B cell (primary cell): Measurements from ENCODE around the gene SRGAP1. TPM values are rescaled to one million over a fixed set of nuclear protein-coding genes. Genes with fewer than 3 reads are reported as not detected.
"Not testable (repeated sequence)": the region's sequence is repeated elsewhere in the genome, so short reads cannot be mapped to it uniquely, and the experiment has no call there.

Source experiments
- ATAC-seq: fragments of 200-7000 bp; cut with Tn5 transposase; one replicate; pipeline ENCODE4 v1.10.0; 2021; ENCODE audit warnings: low read depth, mild to moderate bottlenecking, moderate number of reproducible peaks, moderate library complexity
- CTCF ChIA-PET: fragments of 350-600 bp; sonication (Branson Sonifier 250); formaldehyde crosslinking; loops from one replicate; lab custom pipeline; 2021; ENCODE audit warnings: antibody characterized with exemption, inconsistent platforms; lab: Charles Lee
- POLR2A ChIA-PET: fragments of 350-600 bp; sonication (Branson Sonifier 250); formaldehyde crosslinking; loops from one replicate; lab custom pipeline; 2021; ENCODE audit warnings: antibody characterized with exemption; lab: Charles Lee
- DNase-seq: peaks from one replicate; pipeline ENCODE4 v3.0.0; 2013
- H2AFZ ChIP-seq: 2 replicates; pipeline ENCODE4 v1.6.1; 2012; ENCODE audit warnings: mild to moderate bottlenecking, low read depth, low read length; ENCODE audit not compliant: insufficient read depth, poor library complexity, severe bottlenecking
- H3K27ac ChIP-seq, 2 donors: 1 replicate in 1 of 2; 2 replicates in 1 of 2; pipeline ENCODE4 v1.5.1; 2012 to 2013; ENCODE audit warnings: low read length in 2 of 2, mild to moderate bottlenecking in 2 of 2, moderate library complexity in 1 of 2
- H3K27me3 ChIP-seq, 4 experiments: fragments of 200-600 bp in 1 of 4; sonication (generic) in 1 of 4; replicated peaks in 1 of 4; 1 replicate in 2 of 4; 2 replicates in 2 of 4; pipeline versions ENCODE4 v1.6.1 to v1.7.0; 2013 to 2016; ENCODE audit warnings: low read length in 3 of 4, mild to moderate bottlenecking in 2 of 4, mixed read lengths in 1 of 4, moderate library complexity in 1 of 4; ENCODE audit not compliant: insufficient read depth in 4 of 4, control insufficient read depth in 3 of 4; ENCODE audit errors: control extremely low read depth in 1 of 4
- H3K36me3 ChIP-seq, 2 experiments: replicated peaks in 1 of 2; 1 replicate in 1 of 2; 2 replicates in 1 of 2; pipeline versions ENCODE4 v1.6.1 to v1.7.1; 2013; ENCODE audit warnings: low read length in 1 of 2; ENCODE audit not compliant: insufficient read depth in 2 of 2, control insufficient read depth in 1 of 2; ENCODE audit errors: control extremely low read depth in 1 of 2, extremely low read depth in 1 of 2
- H3K4me1 ChIP-seq, 2 donors: fragments of 200-600 bp in 1 of 2; sonication (generic) in 1 of 2; 1 replicate in 1 of 2; 2 replicates in 1 of 2; pipeline versions ENCODE4 v1.5.1 to v1.6.1; 2013 to 2017; ENCODE audit warnings: low read length in 2 of 2; ENCODE audit not compliant: control insufficient read depth in 2 of 2, insufficient read depth in 2 of 2
- H3K4me2 ChIP-seq: replicated peaks from 2 replicates; pipeline ENCODE3; 2012; ENCODE audit warnings: mild to moderate bottlenecking, low read depth, low read length; ENCODE audit not compliant: poor library complexity, severe bottlenecking
- H3K4me3 ChIP-seq, 5 experiments: fragments of 200-600 bp in 1 of 5; sonication (generic) in 1 of 5; 1 replicate in 3 of 5; 2 replicates in 2 of 5; pipeline versions ENCODE4 v1.5.1 to v1.7.0; 2011 to 2016; ENCODE audit warnings: low read length in 4 of 5, mild to moderate bottlenecking in 4 of 5, low read depth in 2 of 5, control low read depth in 1 of 5, moderate library complexity in 1 of 5; ENCODE audit not compliant: insufficient read depth in 1 of 5; ENCODE audit errors: control extremely low read depth in 1 of 5, extremely low read depth in 1 of 5
- H3K79me2 ChIP-seq: fragments of 200-600 bp; sonication (generic); one replicate; pipeline ENCODE4 v1.6.0; 2016; ENCODE audit warnings: low read length; ENCODE audit not compliant: control insufficient read depth, insufficient read depth
- H3K9ac ChIP-seq: fragments of 200-600 bp; sonication (generic); 2 replicates; pipeline ENCODE4 v1.6.1; 2017; ENCODE audit warnings: mild to moderate bottlenecking, low read length, moderate library complexity
- H3K9me3 ChIP-seq, 3 donors: one replicate each; pipeline versions ENCODE4 v1.6.1 to v1.7.1; 2013; ENCODE audit warnings: low read length in 2 of 3; ENCODE audit not compliant: control insufficient read depth in 2 of 3, insufficient read depth in 1 of 3; ENCODE audit errors: control extremely low read depth in 1 of 3
- H4K20me1 ChIP-seq: 2 replicates; pipeline ENCODE4 v1.6.0; 2012; ENCODE audit warnings: mild to moderate bottlenecking, low read length; ENCODE audit not compliant: insufficient read depth, control insufficient read depth, poor library complexity, severe bottlenecking
- H3K27ac Mint-ChIP-seq: one replicate; pipeline ENCODE4 v1.8.0; 2021; ENCODE audit warnings: mixed read lengths
- H3K27me3 Mint-ChIP-seq: one replicate; pipeline ENCODE4 v1.8.0; 2021; ENCODE audit warnings: mixed read lengths
- H3K4me1 Mint-ChIP-seq: one replicate; pipeline ENCODE4 v1.8.0; 2021; ENCODE audit warnings: mixed read lengths
- H3K4me3 Mint-ChIP-seq: one replicate; pipeline ENCODE4 v1.8.0; 2021; ENCODE audit warnings: mixed read lengths
- H3K9me3 Mint-ChIP-seq: one replicate; pipeline ENCODE4 v1.8.0; 2022; ENCODE audit warnings: mixed read lengths; ENCODE audit not compliant: insufficient read depth
- CTCF ChIP-seq: fragments of 200-600 bp; IDR thresholded peaks from one replicate; pipeline ENCODE4 v1.8.0; 2022; ENCODE audit warnings: antibody characterized with exemption, mild to moderate bottlenecking
- EZH2 ChIP-seq: IDR thresholded peaks from 2 replicates; pipeline ENCODE4 v1.6.1; 2012; ENCODE audit warnings: borderline replicate concordance, low read depth, mild to moderate bottlenecking, moderate library complexity, low read length; ENCODE audit not compliant: insufficient read depth, poor library complexity, severe bottlenecking
- WGBS: methylation state at CpG from one replicate; pipeline ENCODE4 v1.1.5; 2013; ENCODE audit warnings: missing lambda C conversion rate; ENCODE audit not compliant: insufficient coverage; 5-methylcytosine and 5-hydroxymethylcytosine counted together
- intact Hi-C: fragments of 100-400 bp; cut with micrococcal nuclease; formaldehyde crosslinking; loops from one replicate; pipeline ENCODE4 v1.10.0; 2022
- polyA plus RNA-seq: library from polyadenylated mRNA; depleted of rRNA; stranded (reverse); fragments of >200 nt; gene quantifications from 2 replicates; pipeline ENCODE4 v1.2.3, GENCODE V29; 2012
- total RNA-seq, 2 donors: library from RNA; stranded (reverse); fragments of 120-200 nt in 1 of 2; gene quantifications; 1 replicate in 1 of 2; 2 replicates in 1 of 2; pipeline versions ENCODE4 v1.2.3 to v1.2.4, GENCODE V29; 2013 to 2022

The SRGAP1 gene
- total and polyA plus RNA-seq, 2 donors (not counting 1 experiment from before 2014, with no cell fraction given) = under 0.01 to 0.22 TPM

GRCh38 chr12:63876980-63877379, 32.5 kb downstream of the SRGAP1 start:
- CTCF ChIA-PET = no interaction called here
- POLR2A ChIA-PET = no interaction called here
- H3K4me3 ChIP-seq = no peak overlapping the region
- H3K27me3 ChIP-seq = no peaks in the 10 kb centered on the region
- whole genome bisulfite sequencing = 92% methylated on average over 3 of the region's 4 CpGs
- no peaks in the 10 kb centered on the region for H3K4me1 ChIP-seq
- no peak overlapping the region for H3K9ac ChIP-seq
- Mint-ChIP-seq H3K4me3 (no peak overlapping the region), H3K9me3 (no peaks in the 10 kb centered on the region), H3K4me1 (no peaks in the 10 kb centered on the region), H3K27me3 (peaks cover 4% of the 10 kb centered on the region), H3K27ac (no peak overlapping the region)
- no peak overlapping the region for H3K27ac ChIP-seq
- intact Hi-C loops = no loop called here
- TF ChIP-seq CTCF (no peak), EZH2 (no peak)
- no peak overlapping the region for H3K4me2 ChIP-seq
- ATAC-seq (no peak), DNase-seq (no peak)
- H3K79me2 ChIP-seq = no peaks in the 10 kb centered on the region
- no peaks in the 10 kb centered on the region for H4K20me1 ChIP-seq
- H3K36me3 ChIP-seq = no peaks in the 10 kb centered on the region
- no peaks in the 10 kb centered on the region for H3K9me3 ChIP-seq
- H2AFZ ChIP-seq = no peak overlapping the region

GRCh38 chr12:63877693-63878092, 33.2 kb downstream of the SRGAP1 start:
- Mint-ChIP-seq H3K4me1 (no peaks in the 10 kb centered on the region), H3K9me3 (no peaks in the 10 kb centered on the region), H3K27ac (no peak overlapping the region), H3K4me3 (no peak overlapping the region), H3K27me3 (peaks cover 3% of the 10 kb centered on the region)
- H3K9me3 ChIP-seq = no peaks in the 10 kb centered on the region
- H3K27ac ChIP-seq = no peak overlapping the region
- ATAC-seq = no peak
- no peaks in the 10 kb centered on the region for H3K36me3 ChIP-seq
- ChIA-PET CTCF (no interaction called here), POLR2A (no interaction called here)
- no peak for DNase-seq
- H3K9ac ChIP-seq = no peak overlapping the region
- H3K4me3 ChIP-seq = no peak overlapping the region
- WGBS = 60% methylated on average over 1 of the region's 1 CpG
- no peaks in the 10 kb centered on the region for H4K20me1 ChIP-seq
- no peak for TF ChIP-seq EZH2
- no peak for TF ChIP-seq CTCF
- no peaks in the 10 kb centered on the region for H3K4me1 ChIP-seq
- no peak overlapping the region for H3K4me2 ChIP-seq
- H3K27me3 ChIP-seq = no peaks in the 10 kb centered on the region
- no peaks in the 10 kb centered on the region for H3K79me2 ChIP-seq
- intact Hi-C loops = no loop called here
- no peak overlapping the region for H2AFZ ChIP-seq

GRCh38 chr12:63880235-63880634, 35.7 kb downstream of the SRGAP1 start:
- H3K4me3 ChIP-seq, H4K20me1 ChIP-seq, H3K9ac ChIP-seq, H3K27ac Mint-ChIP-seq, CTCF ChIA-PET, H2AFZ ChIP-seq, DNase-seq, H3K27ac ChIP-seq, ATAC-seq, H3K27me3 ChIP-seq, H3K9me3 ChIP-seq, H3K36me3 ChIP-seq, intact Hi-C loops, H3K4me3 Mint-ChIP-seq, H3K9me3 Mint-ChIP-seq, POLR2A ChIA-PET, H3K27me3 Mint-ChIP-seq, H3K79me2 ChIP-seq, H3K4me1 ChIP-seq, H3K4me2 ChIP-seq, H3K4me1 Mint-ChIP-seq: not testable (repeated sequence)
- 92% methylated on average over 2 of the region's 9 CpGs for WGBS
